Stimulated activated naive CD4-positive, alpha-beta T cell (primary cell): Measurements from ENCODE around the gene AK8.

Experiments used
- DNase-seq, 6 experiments: peaks; one replicate each; lab custom pipeline; 2025; lab: John Stamatoyannopoulos, UW

Gene AK8

DNA sequence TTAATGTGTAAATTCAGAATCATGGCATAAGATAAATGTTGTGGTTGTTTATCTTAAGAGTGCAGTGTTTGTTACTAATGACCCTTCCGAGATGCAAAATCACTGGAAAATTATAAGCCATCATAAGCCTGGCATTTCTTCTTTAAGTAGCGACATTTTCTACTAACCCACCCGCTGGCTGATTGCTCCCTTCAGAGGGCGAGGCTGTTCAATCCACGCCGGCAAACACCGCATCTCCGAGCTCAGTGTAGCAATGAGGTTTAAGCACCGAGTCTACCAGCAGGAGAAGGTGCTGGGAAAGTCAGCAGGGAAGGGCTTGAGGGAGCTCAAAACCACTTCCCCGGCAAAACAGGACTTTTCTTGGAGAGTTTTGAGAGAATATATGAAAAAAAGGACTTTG, 52.7 kb downstream of the AK8 start:
- DNase-seq, result no peak

GRCh38 chr9:132824951-132825350, 53.1 kb downstream of the AK8 start:
- DNase-seq, result no peak

DNA sequence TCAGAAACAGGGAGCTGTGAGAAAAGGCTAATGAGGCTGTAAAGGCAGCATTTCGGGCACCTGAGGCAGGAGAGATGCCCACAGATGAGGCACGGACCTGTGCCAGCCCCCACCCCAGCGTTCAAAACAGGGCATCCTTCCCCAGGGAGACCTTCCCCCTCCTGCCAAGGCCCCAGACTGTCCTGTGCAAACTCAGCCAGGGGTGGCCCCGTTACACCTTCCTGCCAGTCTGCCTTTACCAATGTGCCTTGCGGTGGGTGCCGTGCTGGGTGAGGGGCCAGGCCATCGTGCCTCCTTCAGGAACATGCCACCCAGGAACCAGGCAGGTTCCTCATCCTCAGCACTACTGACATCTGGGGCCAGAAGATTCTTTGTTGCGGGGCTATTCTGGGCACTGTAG, 53.9 kb downstream of the AK8 start:
- DNase-seq, result no peak

DNA sequence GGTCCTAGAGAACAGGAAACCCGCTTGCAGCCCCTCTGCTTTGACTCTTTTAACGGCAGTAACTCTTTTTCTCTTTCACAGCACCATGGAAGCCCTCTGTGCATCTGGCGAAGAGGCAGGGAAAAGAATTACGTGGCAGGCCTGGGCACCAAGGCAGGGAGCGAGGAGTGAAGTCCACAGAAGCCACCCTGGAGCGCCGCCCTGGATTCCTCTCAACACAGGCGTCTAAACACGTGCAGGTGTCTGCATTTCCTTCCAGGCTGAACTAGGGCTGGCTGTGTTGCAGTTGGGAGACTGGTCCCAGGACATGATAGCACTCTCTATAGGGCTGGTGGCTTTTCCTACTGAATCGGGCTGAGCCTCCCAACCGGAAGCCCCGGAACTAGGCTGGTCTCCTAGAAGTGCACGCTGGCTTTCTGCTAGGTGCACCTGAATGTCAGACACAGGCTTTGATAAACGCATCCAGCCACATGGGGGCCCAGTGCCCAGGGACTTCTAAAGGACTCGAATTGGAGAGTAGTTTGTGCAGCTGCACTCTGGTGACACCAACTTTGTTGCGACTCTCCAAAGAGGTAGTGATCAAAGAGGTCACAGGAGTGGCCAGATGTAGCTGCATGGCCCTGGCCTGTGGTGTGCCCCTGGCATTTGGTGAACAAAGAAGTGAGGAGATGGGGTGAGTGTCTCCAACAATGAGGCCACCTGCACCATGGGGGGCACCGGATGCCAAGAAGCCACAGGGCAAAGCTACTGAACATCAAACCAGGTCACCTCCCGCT, 54.5 kb downstream of the AK8 start:
- DNase-seq, result peak in 1 of 6 experiments; percentile 3

DNA sequence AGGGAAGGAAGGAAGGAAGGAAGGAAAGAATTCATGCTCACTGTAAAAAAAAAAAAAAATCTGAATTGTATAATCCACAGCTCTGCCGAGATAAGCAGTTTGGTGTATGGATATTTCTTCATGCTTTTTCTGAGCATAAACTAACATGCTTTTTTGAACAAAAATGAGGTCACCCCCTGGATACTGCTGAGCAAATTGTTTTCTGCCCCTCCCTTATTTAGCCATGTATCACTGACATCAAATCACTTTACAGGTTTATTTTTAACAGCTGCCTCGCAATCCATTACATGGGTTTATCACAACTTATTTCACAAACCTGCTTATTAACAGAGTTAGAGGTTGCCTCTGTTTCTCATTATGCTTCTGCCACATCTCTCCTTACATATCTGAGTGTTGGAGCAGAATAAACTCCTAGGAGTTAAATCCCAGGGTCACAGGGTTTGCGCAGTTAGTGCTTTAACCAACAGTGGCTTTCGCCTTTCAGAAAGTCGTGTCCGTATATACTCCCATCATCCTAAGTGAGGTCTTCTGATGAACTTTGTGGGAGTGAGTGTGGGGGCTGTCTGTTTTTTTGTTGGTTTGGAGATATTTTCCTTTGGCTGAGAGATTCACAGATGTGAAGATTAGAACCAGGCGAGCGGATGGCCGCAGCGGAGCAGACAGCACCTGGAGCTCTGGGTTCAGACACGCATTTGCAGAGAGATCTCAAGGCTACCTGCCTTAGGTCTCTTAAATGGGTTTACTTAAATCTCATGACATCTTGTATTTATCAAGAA, 57.7 kb downstream of the AK8 start:
- DNase-seq, result no peak

DNA sequence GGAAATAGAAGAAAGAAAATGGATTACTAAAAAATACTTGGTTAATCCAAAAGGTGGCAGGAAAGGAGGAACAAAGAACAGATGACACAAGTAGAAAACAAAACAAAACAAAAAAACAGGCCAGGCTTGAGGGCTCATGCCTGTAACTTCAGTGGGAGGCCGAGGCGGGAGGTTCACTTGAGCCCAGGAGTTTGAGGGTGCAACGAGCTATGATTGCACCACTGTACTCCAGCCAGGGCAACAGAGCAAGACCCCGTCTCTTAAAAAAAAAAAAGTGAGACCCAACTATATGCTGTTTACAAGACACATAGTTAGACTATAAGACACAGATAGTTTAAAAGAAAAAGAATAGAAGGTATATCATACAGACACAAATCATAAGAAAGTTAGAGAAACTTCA, 59.5 kb downstream of the AK8 start:
- no peak for DNase-seq

- DNase-seq, result no peak
These were observed 63.1 kb downstream of the AK8 start for GRCh38 chr9:132814937-132815336.

- DNase-seq, result no peak
These were observed 64.8 kb downstream of the AK8 start for GRCh38 chr9:132813115-132813771.

DNA sequence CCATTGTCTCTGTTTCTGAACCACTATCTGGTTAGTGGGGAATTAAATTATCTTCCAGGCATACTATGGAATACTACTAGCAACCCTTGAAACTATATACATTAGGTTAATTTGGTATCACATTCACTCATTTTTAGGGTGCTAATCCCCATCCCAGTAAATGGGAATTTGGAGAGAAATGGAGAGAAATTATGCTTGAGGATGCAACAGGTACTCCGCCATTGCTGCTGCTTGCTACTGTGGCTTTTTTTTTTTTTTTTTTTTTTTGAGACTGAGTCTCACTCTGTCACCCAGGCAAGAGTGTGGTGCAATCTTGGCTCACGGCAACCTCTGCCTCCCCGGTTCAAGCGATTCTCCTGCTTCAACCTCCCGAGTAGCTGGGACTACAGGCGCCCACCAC, 66.1 kb downstream of the AK8 start:
- no peak for DNase-seq

DNA sequence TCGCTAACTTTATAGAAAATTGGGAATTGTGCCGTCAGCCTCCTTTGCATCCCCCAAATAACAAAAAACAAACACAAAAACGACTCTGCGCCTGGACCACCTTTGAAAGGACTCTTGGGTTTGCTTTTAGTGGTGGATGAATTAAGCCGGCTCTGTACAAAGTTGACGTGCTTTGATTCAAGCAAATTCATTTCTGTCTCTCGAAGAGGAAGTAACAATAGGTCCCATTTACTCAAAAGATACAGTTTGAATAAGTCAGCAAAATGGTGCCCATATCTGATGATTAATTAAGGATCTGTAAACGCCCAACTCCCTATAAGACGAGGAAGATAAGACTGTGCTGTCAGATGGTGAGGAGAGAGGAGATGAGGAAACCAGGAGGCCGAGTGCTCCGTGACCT, 67.8 kb downstream of the AK8 start:
- no peak for DNase-seq

DNA sequence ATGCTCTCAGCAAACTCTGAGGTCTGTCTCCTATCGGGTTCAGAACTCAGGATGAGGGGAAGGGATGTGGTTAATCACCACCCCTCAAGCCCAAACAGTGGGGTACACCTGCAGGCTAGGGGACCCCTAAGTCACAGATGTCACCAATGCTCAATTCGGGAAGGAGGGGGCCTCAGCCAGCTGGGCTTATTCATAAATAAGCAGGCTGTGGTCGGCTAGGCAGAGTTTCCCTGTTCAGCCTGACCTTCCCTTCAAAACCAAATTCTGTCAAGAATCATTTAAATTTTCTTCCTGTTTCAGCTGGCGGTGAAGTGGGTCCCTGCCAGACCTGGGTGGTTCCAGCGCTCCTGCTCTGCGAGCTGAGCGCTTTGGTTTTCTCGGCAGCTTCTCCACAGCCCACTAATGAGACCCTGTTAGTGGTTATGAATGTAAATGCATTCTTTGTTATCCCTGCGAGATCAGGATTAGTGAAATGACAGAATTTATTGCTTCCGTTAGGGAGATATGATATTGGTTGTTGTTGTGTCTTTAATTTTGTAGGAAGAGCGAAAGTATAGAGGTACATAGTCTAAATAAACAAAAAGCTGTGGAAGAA, 68.3 kb downstream of the AK8 start:
- no peak for DNase-seq

DNA sequence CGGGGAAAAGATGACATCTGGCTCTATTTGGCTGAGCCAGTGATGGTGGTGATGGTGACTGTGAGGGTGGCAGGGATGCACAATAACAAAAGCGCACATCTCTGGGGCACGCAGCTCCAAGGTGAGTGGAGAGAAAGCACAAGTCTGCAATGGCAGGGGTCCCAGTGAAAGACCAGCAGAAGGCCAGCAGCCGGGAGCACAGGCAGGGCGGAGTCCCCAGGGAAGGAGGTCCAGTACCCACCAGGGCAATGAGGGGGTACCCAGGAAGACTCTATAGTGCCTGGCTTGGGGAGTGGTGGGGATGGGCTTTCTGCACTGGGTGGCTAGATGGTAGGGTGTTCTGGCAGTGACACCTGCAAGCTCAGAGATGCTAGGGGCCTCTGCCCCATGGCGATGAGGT, 69.4 kb downstream of the AK8 start:
- DNase-seq, result no peak

DNA sequence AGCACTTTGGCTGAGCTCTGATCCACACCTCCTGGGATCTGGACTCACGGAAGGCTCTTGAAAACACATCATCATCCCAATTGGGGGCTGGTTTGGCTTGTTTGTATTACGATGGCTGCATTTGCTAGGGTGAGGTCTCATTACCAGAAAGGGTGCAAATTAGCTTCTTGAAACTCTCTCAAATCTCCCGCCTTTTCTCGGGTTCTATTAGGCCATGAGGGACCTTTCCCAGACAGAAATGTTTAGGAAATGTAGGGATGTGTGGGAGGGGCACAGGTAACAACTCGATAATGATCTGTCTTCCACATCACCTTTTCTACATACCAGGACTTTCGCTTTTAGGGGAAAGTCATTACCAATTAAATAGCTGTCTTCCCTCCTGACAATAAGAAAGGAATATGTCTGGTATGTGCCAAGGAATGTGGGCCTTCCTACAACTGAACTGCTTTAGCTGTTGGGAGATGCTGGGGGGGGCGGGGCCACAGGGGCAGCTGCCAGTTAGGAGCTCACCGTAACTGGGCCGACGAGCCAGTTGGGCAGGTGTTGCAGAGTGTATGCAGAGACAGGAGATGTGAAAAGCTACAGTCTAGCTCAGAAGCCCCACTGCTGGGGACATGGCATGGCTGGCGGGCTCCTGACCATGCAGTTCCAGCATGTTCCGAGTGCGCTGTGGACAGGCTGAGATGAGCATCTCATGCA, 71.2 kb downstream of the AK8 start:
- no peak for DNase-seq

GRCh38 chr9:132806306-132806705, 71.8 kb downstream of the AK8 start:
- no peak for DNase-seq

GRCh38 chr9:132804576-132805295, 73.3 kb downstream of the AK8 start:
- DNase-seq, result no peak

DNA sequence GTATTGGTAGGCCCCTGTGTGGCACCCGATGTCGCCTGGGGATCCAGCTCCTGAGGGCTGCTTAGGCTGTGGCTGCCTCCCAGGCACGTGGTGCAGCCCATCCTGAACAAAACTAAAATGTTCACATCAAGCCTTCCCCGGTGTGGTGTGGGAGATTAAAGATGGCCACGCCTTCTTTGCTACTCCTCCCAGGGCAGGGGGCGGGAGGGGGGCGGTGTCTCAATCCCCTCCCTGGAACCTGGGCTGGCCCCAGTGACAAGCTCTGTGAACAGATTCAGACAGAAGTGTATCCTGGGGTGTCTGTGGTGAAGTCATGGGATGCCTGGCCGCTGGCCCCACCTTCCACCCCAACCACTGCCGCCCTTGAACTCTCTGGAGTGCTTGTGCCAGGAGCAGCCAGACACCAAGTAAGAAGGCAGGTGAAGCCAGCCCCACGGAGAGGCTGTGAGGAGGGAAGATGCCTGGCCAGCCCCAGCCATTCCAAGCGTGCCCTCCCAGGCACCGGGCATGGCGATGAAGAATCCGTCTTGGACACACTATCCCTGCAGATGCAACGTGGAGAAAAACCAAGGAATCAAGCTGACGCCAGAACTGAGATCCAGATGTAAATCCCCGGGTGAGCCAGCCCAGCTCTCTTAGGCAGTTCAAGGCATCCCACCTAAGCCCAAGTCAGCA, 75.8 kb downstream of the AK8 start:
- no peak for DNase-seq

GRCh38 chr9:132801659-132802058, 76.4 kb downstream of the AK8 start:
- DNase-seq, result no peak

DNA sequence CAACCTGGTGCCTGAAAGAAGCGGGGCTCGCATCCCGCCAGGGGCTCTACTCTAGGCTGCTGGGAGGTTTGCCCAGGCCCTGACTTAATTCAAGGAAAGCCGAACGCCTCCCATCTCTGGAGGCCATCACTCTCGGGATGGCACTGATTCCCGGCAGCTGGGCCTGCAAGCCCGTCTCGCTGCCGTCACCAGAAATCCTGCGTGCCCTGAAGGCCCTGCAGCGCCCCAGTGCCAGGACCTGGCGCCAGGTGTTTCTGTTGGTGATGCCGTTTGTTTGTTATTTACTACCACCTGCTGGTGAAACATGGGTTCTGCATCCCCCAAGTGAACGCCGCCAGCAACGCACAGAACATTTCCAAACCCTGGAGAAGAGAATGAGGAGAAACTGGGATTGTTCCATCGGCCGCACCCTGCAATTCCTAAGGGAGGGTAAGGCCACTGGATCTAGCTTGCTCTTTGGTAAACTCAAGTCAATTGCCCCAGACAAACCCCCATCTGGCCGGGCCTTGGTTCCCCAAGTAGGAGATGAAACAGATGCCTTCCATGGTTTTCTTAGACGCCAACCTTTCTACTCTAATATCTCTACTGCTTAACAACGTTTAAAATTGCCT, 77.9 kb downstream of the AK8 start:
- DNase-seq, result peak; percentile 37 to 75 (median 54)

DNA sequence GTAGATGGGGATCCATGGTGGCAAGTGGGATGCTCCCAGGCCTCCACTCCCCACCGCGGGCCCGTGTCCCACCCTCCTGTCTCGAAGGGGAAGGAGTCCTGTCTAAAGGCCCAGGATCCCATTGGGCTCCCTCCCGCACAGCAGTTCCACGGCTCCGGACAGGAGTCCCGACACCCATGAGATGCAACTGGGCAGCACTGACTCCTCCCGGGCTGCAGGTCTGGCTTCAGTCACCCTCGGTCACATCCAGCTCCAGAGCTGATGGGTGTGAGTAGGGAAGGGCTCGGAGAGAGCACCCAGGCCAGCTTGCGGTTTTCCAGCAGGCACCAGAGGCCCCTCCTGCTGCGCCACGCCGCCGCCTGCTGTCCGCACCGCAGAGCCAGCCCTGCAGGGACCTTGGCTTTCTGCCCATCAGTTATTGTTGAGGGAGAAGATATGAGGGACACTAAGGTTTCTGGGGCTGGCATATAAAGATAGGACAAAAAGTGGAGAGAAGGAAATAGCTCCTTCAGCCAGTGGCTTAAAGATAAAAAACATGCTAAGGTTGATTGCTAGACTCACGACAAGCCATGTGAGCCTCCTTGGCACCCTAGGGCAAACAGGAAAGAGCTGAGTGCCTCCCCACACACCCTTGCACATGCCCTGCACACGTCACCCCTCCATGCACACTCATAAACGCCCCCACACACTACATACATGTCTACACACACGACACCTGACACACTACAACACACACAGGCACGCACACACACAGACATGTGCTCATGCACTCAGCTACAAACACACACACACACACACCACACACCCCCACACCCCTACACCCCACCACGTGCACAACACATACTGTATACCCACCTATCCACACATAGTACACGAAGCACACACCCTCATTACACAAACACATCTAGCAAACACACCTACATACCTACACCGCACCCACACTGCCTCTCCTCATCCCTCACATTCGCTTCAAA, 79.0 kb downstream of the AK8 start:
- no peak for DNase-seq
